WTC11 (cell line): Measurements from ENCODE around the gene NGF. TPM values are rescaled to one million over a fixed set of nuclear protein-coding genes. Genes with fewer than 3 reads are reported as not detected.
A peak's percentile ranks its signal among the peaks of the same experiment; 100 is the strongest.

Source experiments
- ATAC-seq: fragments of 200-7000 bp; cut with Tn5 transposase; 2 replicates; pipeline ENCODE4 v1.10.0; 2021; ENCODE audit warnings: mild to moderate bottlenecking, moderate library complexity
- CTCF ChIA-PET: fragments of 300-600 bp; sonication (Branson Sonifier 250); formaldehyde crosslinking; loops from one replicate; lab custom pipeline; 2021; ENCODE audit warnings: antibody characterized with exemption; lab: Charles Lee
- POLR2A ChIA-PET: fragments of 350-600 bp; sonication (Branson Sonifier 250); formaldehyde crosslinking; loops from one replicate; lab custom pipeline; 2021; ENCODE audit warnings: antibody characterized with exemption; lab: Charles Lee
- DNase-seq: peaks from one replicate; pipeline ENCODE4 v3.0.0; 2021; ENCODE audit warnings: low spot score
- H3K27ac Mint-ChIP-seq: 2 replicates; pipeline ENCODE4 v1.8.0; 2021; ENCODE audit warnings: mixed read lengths
- H3K27me3 Mint-ChIP-seq: 2 replicates; pipeline ENCODE4 v1.8.0; 2021; ENCODE audit warnings: low read depth, mild to moderate bottlenecking, moderate library complexity, mixed read lengths
- H3K36me3 Mint-ChIP-seq: 2 replicates; pipeline ENCODE4 v1.8.0; 2021; ENCODE audit warnings: mixed read lengths
- H3K4me1 Mint-ChIP-seq: 2 replicates; pipeline ENCODE4 v1.8.0; 2022; ENCODE audit warnings: mixed read lengths
- H3K4me3 Mint-ChIP-seq: 2 replicates; pipeline ENCODE4 v1.8.0; 2021; ENCODE audit warnings: mild to moderate bottlenecking, moderate library complexity, mixed read lengths
- H3K9me3 Mint-ChIP-seq: 2 replicates; pipeline ENCODE4 v1.8.0; 2021; ENCODE audit warnings: mixed read lengths
- CBFB ChIP-seq: sonication (generic); formaldehyde crosslinking; IDR thresholded peaks from 2 replicates; pipeline ENCODE4 v1.8.1; 2022; ENCODE audit warnings: mild to moderate bottlenecking, low read depth, missing genetic modification reagents
- EMX1 ChIP-seq: fragments of 250-450 bp; sonication (Bioruptor Pico); IDR thresholded peaks from 2 replicates; pipeline ENCODE4 v1.8.0; 2021; ENCODE audit warnings: mild to moderate bottlenecking
- FOXK1 ChIP-seq: sonication (generic); formaldehyde crosslinking; IDR thresholded peaks from 2 replicates; pipeline ENCODE4 v1.8.0; 2022; ENCODE audit warnings: mild to moderate bottlenecking, moderate library complexity, missing genetic modification reagents
- HMGA2 ChIP-seq: fragments of 250-450 bp; sonication (Bioruptor Pico); IDR thresholded peaks from 2 replicates; pipeline ENCODE4 v1.4.0; 2021; ENCODE audit warnings: mild to moderate bottlenecking, moderate library complexity
- NFYB ChIP-seq: sonication (generic); formaldehyde crosslinking; conservative IDR thresholded peaks from 2 replicates; pipeline ENCODE4 v1.8.0; 2022; ENCODE audit warnings: low read depth, missing genetic modification reagents
- RORB ChIP-seq: fragments of 250-450 bp; sonication (Bioruptor Pico); IDR thresholded peaks from 2 replicates; pipeline ENCODE4 v1.9.0; 2021; ENCODE audit warnings: mild to moderate bottlenecking
- SOX15 ChIP-seq: fragments of 250-450 bp; sonication (Bioruptor Pico); IDR thresholded peaks from 2 replicates; pipeline ENCODE4 v1.9.0; 2021; ENCODE audit warnings: mild to moderate bottlenecking
- TEAD1 ChIP-seq: sonication (generic); formaldehyde crosslinking; IDR thresholded peaks from 2 replicates; pipeline ENCODE4 v1.8.0; 2022; ENCODE audit warnings: mild to moderate bottlenecking, missing genetic modification reagents
- TEAD4 ChIP-seq: sonication (generic); formaldehyde crosslinking; IDR thresholded peaks from 2 replicates; pipeline ENCODE4 v1.8.0; 2022; ENCODE audit warnings: mild to moderate bottlenecking, missing genetic modification reagents
- ZBTB21 ChIP-seq: sonication (generic); formaldehyde crosslinking; IDR thresholded peaks from 2 replicates; pipeline ENCODE4 v1.8.1; 2023; ENCODE audit warnings: mild to moderate bottlenecking, missing genetic modification reagents, borderline replicate concordance
- total RNA-seq: library from RNA; stranded (reverse); gene quantifications from 3 replicates; pipeline ENCODE4 v1.2.3, GENCODE V29; 2021
- TF ChIP-seq, protein P1 (sequence below): sonication (generic); formaldehyde crosslinking; conservative IDR thresholded peaks from 2 replicates; pipeline ENCODE4 v1.8.1; 2022; ENCODE audit warnings: mild to moderate bottlenecking, missing genetic modification reagents
- TF ChIP-seq, protein P2 (sequence below): fragments of 250-450 bp; sonication (Bioruptor Pico); IDR thresholded peaks from 2 replicates; pipeline ENCODE4 v1.9.0; 2021; ENCODE audit warnings: mild to moderate bottlenecking, borderline replicate concordance
- TF ChIP-seq, protein P3 (sequence below): sonication (generic); formaldehyde crosslinking; IDR thresholded peaks from 2 replicates; pipeline ENCODE4 v1.8.1; 2022; ENCODE audit warnings: low read depth, missing genetic modification reagents, borderline replicate concordance
- TF ChIP-seq, protein P4 (sequence below): sonication (generic); formaldehyde crosslinking; IDR thresholded peaks from 2 replicates; pipeline ENCODE4 v1.8.0; 2022; ENCODE audit warnings: mild to moderate bottlenecking, missing genetic modification reagents
- TF ChIP-seq, protein P5 (sequence below): sonication (generic); formaldehyde crosslinking; IDR thresholded peaks from 2 replicates; pipeline ENCODE4 v1.8.0; 2022; ENCODE audit warnings: mild to moderate bottlenecking, missing genetic modification reagents
- TF ChIP-seq, protein P6 (sequence below): sonication (generic); formaldehyde crosslinking; IDR thresholded peaks from 2 replicates; pipeline ENCODE4 v1.8.1; 2023; ENCODE audit warnings: mild to moderate bottlenecking, moderate library complexity, missing genetic modification reagents
- TF ChIP-seq, protein P7 (sequence below): sonication (generic); formaldehyde crosslinking; IDR thresholded peaks from 2 replicates; pipeline ENCODE4 v1.8.0; 2023; ENCODE audit warnings: missing genetic modification reagents, mild to moderate bottlenecking, borderline replicate concordance

The NGF gene
- total RNA-seq, 1 experiment from 2014 or later, result 0.55 TPM

DNA sequence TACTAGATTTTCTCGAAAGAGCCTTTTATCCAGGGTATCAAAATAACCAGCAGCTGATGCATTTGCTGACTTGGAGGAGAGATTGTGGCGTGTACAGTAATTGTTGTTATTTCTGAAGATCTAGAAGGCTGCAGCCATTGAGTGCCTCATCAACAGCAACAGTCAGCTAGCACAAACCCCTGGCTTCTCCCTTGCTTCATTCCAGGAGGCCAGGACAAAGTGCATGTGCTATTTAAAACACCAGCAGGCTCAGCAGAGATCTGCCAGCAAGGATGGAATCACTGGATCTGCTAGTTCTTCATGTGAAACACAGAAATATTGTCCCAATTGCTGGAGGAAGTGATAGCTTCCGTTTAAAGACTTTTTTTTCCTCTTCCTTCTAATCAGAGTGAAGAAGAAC, 2.8 kb upstream of the NGF start (continued):
- TF ChIP-seq SOX15 (no peak), EMX1 (no peak), CBFB (CRISPR knock-in tag) (no peak), RORB (CRISPR knock-in tag) (no peak), FOXK1 (CRISPR knock-in tag) (no peak), TEAD1 (CRISPR knock-in tag) (no peak), HMGA2 (no peak)
- TF ChIP-seq, protein P1, sequence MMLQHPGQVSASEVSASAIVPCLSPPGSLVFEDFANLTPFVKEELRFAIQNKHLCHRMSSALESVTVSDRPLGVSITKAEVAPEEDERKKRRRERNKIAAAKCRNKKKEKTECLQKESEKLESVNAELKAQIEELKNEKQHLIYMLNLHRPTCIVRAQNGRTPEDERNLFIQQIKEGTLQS (CRISPR knock-in tag), result no peak
- TF ChIP-seq, protein P2, sequence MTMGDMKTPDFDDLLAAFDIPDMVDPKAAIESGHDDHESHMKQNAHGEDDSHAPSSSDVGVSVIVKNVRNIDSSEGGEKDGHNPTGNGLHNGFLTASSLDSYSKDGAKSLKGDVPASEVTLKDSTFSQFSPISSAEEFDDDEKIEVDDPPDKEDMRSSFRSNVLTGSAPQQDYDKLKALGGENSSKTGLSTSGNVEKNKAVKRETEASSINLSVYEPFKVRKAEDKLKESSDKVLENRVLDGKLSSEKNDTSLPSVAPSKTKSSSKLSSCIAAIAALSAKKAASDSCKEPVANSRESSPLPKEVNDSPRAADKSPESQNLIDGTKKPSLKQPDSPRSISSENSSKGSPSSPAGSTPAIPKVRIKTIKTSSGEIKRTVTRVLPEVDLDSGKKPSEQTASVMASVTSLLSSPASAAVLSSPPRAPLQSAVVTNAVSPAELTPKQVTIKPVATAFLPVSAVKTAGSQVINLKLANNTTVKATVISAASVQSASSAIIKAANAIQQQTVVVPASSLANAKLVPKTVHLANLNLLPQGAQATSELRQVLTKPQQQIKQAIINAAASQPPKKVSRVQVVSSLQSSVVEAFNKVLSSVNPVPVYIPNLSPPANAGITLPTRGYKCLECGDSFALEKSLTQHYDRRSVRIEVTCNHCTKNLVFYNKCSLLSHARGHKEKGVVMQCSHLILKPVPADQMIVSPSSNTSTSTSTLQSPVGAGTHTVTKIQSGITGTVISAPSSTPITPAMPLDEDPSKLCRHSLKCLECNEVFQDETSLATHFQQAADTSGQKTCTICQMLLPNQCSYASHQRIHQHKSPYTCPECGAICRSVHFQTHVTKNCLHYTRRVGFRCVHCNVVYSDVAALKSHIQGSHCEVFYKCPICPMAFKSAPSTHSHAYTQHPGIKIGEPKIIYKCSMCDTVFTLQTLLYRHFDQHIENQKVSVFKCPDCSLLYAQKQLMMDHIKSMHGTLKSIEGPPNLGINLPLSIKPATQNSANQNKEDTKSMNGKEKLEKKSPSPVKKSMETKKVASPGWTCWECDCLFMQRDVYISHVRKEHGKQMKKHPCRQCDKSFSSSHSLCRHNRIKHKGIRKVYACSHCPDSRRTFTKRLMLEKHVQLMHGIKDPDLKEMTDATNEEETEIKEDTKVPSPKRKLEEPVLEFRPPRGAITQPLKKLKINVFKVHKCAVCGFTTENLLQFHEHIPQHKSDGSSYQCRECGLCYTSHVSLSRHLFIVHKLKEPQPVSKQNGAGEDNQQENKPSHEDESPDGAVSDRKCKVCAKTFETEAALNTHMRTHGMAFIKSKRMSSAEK (CRISPR knock-in tag), result no peak
- TF ChIP-seq, protein P3, sequence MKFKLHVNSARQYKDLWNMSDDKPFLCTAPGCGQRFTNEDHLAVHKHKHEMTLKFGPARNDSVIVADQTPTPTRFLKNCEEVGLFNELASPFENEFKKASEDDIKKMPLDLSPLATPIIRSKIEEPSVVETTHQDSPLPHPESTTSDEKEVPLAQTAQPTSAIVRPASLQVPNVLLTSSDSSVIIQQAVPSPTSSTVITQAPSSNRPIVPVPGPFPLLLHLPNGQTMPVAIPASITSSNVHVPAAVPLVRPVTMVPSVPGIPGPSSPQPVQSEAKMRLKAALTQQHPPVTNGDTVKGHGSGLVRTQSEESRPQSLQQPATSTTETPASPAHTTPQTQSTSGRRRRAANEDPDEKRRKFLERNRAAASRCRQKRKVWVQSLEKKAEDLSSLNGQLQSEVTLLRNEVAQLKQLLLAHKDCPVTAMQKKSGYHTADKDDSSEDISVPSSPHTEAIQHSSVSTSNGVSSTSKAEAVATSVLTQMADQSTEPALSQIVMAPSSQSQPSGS (CRISPR knock-in tag), result no peak
- TF ChIP-seq, protein P4, sequence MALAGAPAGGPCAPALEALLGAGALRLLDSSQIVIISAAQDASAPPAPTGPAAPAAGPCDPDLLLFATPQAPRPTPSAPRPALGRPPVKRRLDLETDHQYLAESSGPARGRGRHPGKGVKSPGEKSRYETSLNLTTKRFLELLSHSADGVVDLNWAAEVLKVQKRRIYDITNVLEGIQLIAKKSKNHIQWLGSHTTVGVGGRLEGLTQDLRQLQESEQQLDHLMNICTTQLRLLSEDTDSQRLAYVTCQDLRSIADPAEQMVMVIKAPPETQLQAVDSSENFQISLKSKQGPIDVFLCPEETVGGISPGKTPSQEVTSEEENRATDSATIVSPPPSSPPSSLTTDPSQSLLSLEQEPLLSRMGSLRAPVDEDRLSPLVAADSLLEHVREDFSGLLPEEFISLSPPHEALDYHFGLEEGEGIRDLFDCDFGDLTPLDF (CRISPR knock-in tag), result no peak
- TF ChIP-seq, protein P5, sequence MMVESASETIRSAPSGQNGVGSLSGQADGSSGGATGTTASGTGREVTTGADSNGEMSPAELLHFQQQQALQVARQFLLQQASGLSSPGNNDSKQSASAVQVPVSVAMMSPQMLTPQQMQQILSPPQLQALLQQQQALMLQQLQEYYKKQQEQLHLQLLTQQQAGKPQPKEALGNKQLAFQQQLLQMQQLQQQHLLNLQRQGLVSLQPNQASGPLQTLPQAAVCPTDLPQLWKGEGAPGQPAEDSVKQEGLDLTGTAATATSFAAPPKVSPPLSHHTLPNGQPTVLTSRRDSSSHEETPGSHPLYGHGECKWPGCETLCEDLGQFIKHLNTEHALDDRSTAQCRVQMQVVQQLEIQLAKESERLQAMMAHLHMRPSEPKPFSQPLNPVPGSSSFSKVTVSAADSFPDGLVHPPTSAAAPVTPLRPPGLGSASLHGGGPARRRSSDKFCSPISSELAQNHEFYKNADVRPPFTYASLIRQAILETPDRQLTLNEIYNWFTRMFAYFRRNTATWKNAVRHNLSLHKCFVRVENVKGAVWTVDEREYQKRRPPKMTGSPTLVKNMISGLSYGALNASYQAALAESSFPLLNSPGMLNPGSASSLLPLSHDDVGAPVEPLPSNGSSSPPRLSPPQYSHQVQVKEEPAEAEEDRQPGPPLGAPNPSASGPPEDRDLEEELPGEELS, result no peak

DNA sequence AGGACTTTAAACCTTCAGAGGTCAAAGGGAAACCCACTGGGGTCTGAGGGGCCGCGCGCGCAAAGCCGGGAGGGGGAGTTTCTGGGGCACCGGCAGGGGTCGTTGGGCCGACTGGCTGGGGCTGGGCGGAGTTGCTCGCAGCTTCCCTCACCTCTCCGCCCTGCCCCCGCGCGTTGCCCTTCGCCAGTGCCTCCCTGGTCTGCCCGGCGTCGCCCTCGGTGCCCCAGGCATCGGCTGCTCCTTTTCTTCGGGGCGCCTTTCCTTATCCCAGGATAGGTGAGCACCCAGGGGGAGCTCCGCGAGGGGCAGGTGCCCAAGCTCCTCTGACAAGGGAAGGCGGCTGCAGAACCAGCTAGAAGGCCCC, 390 bp upstream of the NGF start:
- ATAC-seq (peak; percentile 66), DNase-seq (peak; percentile 68)
- Mint-ChIP-seq H3K9me3 (no peaks in the 10 kb centered on the region), H3K27me3 (peaks cover 79% of the 10 kb centered on the region)
- POLR2A ChIA-PET, result interaction anchor here (0.8 to 1.1 kb wide), 2 partner anchors 141 to 154 kb away, joined by 3 read pairs; no protein-coding TSS in a partner anchor
- TF ChIP-seq TEAD4 (CRISPR knock-in tag) (no peak), ZBTB21 (CRISPR knock-in tag) (no peak), NFYB (no peak)
- TF ChIP-seq, protein P6, sequence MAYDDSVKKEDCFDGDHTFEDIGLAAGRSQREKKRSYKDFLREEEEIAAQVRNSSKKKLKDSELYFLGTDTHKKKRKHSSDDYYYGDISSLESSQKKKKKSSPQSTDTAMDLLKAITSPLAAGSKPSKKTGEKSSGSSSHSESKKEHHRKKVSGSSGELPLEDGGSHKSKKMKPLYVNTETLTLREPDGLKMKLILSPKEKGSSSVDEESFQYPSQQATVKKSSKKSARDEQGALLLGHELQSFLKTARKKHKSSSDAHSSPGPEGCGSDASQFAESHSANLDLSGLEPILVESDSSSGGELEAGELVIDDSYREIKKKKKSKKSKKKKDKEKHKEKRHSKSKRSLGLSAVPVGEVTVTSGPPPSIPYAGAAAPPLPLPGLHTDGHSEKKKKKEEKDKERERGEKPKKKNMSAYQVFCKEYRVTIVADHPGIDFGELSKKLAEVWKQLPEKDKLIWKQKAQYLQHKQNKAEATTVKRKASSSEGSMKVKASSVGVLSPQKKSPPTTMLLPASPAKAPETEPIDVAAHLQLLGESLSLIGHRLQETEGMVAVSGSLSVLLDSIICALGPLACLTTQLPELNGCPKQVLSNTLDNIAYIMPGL (CRISPR knock-in tag), result no peak
- TF ChIP-seq, protein P7, sequence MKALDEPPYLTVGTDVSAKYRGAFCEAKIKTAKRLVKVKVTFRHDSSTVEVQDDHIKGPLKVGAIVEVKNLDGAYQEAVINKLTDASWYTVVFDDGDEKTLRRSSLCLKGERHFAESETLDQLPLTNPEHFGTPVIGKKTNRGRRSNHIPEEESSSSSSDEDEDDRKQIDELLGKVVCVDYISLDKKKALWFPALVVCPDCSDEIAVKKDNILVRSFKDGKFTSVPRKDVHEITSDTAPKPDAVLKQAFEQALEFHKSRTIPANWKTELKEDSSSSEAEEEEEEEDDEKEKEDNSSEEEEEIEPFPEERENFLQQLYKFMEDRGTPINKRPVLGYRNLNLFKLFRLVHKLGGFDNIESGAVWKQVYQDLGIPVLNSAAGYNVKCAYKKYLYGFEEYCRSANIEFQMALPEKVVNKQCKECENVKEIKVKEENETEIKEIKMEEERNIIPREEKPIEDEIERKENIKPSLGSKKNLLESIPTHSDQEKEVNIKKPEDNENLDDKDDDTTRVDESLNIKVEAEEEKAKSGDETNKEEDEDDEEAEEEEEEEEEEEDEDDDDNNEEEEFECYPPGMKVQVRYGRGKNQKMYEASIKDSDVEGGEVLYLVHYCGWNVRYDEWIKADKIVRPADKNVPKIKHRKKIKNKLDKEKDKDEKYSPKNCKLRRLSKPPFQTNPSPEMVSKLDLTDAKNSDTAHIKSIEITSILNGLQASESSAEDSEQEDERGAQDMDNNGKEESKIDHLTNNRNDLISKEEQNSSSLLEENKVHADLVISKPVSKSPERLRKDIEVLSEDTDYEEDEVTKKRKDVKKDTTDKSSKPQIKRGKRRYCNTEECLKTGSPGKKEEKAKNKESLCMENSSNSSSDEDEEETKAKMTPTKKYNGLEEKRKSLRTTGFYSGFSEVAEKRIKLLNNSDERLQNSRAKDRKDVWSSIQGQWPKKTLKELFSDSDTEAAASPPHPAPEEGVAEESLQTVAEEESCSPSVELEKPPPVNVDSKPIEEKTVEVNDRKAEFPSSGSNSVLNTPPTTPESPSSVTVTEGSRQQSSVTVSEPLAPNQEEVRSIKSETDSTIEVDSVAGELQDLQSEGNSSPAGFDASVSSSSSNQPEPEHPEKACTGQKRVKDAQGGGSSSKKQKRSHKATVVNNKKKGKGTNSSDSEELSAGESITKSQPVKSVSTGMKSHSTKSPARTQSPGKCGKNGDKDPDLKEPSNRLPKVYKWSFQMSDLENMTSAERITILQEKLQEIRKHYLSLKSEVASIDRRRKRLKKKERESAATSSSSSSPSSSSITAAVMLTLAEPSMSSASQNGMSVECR (CRISPR knock-in tag), result 0 out of 2 replicates have a peak, but pooled peaks have one; percentile 26
- TF ChIP-seq, all 79 proteins: peak for 1
- Mint-ChIP-seq H3K4me3 (peak overlapping the region; percentile 87), H3K36me3 (no peaks in the 10 kb centered on the region), H3K27ac (no peak overlapping the region), H3K4me1 (peaks cover 21% of the 10 kb centered on the region)
- CTCF ChIA-PET, result interaction anchor here (0.7 to 2.9 kb wide), 22 partner anchors 10 to 433 kb away, joined by 3 to 23 read pairs (median 3); no protein-coding TSS in a partner anchor
